IMR-90 (cell line): ENCODE results near the gene VPS33A. TPM values are rescaled to one million over a fixed set of nuclear protein-coding genes. Genes with fewer than 3 reads are reported as not detected.

ENCODE experiments used
- ATAC-seq: fragments of 200-7000 bp; cut with Tn5 transposase; 2 replicates; pipeline ENCODE4 v1.9.1; 2020; ENCODE audit warnings: low read depth, mild to moderate bottlenecking, moderate library complexity
- BruUV-seq: library from RNA; stranded (reverse); fragments of 400-500 nt; replicated peaks from 2 replicates; lab custom pipeline; 2021; lab: Mats Ljungman, UMichigan
- CTCF ChIA-PET: fragments of 300-600 bp; formaldehyde crosslinking; extraction: SDS; loops from one replicate; lab custom pipeline; 2021; ENCODE audit warnings: antibody characterized with exemption; lab: Yijun Ruan, JAX
- POLR2A ChIA-PET: fragments of 300-600 bp; sonication (Branson Sonifier 250); formaldehyde crosslinking; loops from one replicate; lab custom pipeline; 2022; ENCODE audit warnings: antibody characterized with exemption; ENCODE audit not compliant: unreplicated experiment; lab: Charles Lee
- DNase-seq: peaks from one replicate; pipeline ENCODE4 v3.0.0; 2013
- H2AFZ ChIP-seq: replicated peaks from 2 replicates; pipeline ENCODE3; 2013; ENCODE audit warnings: low read length, mild to moderate bottlenecking; ENCODE audit not compliant: poor library complexity
- H2AK5ac ChIP-seq: 2 replicates; pipeline ENCODE4 v1.6.1; 2013; ENCODE audit warnings: low read depth, low read length, inconsistent platforms
- H2AK9ac ChIP-seq: replicated peaks from 2 replicates; pipeline ENCODE3; 2013; ENCODE audit warnings: mild to moderate bottlenecking, low read depth, low read length, moderate library complexity; ENCODE audit not compliant: poor library complexity
- H2BK120ac ChIP-seq: 2 replicates; pipeline ENCODE4 v1.6.1; 2013; ENCODE audit warnings: low read depth, low read length, inconsistent platforms
- H2BK15ac ChIP-seq: 3 replicates; pipeline ENCODE4 v1.6.1; 2013; ENCODE audit warnings: low read depth, low read length, inconsistent platforms
- H2BK20ac ChIP-seq: 2 replicates; pipeline ENCODE4 v1.6.1; 2013; ENCODE audit warnings: low read depth, mild to moderate bottlenecking, inconsistent platforms, low read length, moderate library complexity
- H2BK5ac ChIP-seq: 2 replicates; pipeline ENCODE4 v1.6.1; 2013; ENCODE audit warnings: mild to moderate bottlenecking, low read depth, low read length, inconsistent platforms; ENCODE audit not compliant: poor library complexity, severe bottlenecking
- H3K14ac ChIP-seq: replicated peaks from 2 replicates; pipeline ENCODE4 v1.6.1; 2013; ENCODE audit warnings: low read depth, low read length, inconsistent platforms
- H3K18ac ChIP-seq: 2 replicates; pipeline ENCODE4 v1.6.1; 2013; ENCODE audit warnings: low read depth, low read length, control low read depth
- H3K23ac ChIP-seq: 2 replicates; pipeline ENCODE4 v1.6.1; 2013; ENCODE audit warnings: low read depth, low read length, inconsistent platforms
- H3K27ac ChIP-seq: 2 replicates; pipeline ENCODE4 v1.5.1; 2013; ENCODE audit warnings: mild to moderate bottlenecking, control low read depth, low read length; ENCODE audit not compliant: insufficient read depth
- H3K27me3 ChIP-seq: 2 replicates; pipeline ENCODE4 v1.6.1; 2013; ENCODE audit warnings: low read length; ENCODE audit not compliant: control insufficient read depth, insufficient read depth
- H3K36me3 ChIP-seq: 2 replicates; pipeline ENCODE4 v1.6.1; 2013; ENCODE audit warnings: low read length, mixed read lengths; ENCODE audit not compliant: control insufficient read depth, insufficient read depth
- H3K4ac ChIP-seq: 2 replicates; pipeline ENCODE4 v1.6.1; 2013; ENCODE audit warnings: low read depth, low read length, inconsistent platforms
- H3K4me1 ChIP-seq: 2 replicates; pipeline ENCODE4 v1.6.1; 2013; ENCODE audit warnings: low read length, mixed read lengths; ENCODE audit not compliant: control insufficient read depth, insufficient read depth
- H3K4me2 ChIP-seq: 2 replicates; pipeline ENCODE4 v1.6.1; 2013; ENCODE audit warnings: low read depth, mild to moderate bottlenecking, control low read depth, low read length, moderate library complexity
- H3K4me3 ChIP-seq: 2 replicates; pipeline ENCODE4 v1.5.1; 2013; ENCODE audit warnings: low read depth, mild to moderate bottlenecking, control low read depth, low read length, moderate library complexity; ENCODE audit not compliant: insufficient read depth
- H3K56ac ChIP-seq: 2 replicates; pipeline ENCODE4 v1.6.1; 2013; ENCODE audit warnings: low read length, inconsistent platforms; ENCODE audit not compliant: insufficient read depth; ENCODE audit errors: extremely low read depth
- H3K79me1 ChIP-seq, 2 experiments: 2 replicates each; pipeline ENCODE4 v1.6.1; 2013; ENCODE audit warnings: low read length in 2 of 2, inconsistent platforms in 1 of 2, low read depth in 1 of 2
- H3K9ac ChIP-seq: 2 replicates; pipeline ENCODE4 v1.6.1; 2013; ENCODE audit warnings: low read depth, low read length, control low read depth
- H3K9me1 ChIP-seq: 2 replicates; pipeline ENCODE4 v1.6.1; 2013; ENCODE audit warnings: low read length, inconsistent platforms; ENCODE audit not compliant: insufficient read depth
- H3K9me3 ChIP-seq: 2 replicates; pipeline ENCODE4 v1.6.1; 2013; ENCODE audit warnings: low read length; ENCODE audit not compliant: control insufficient read depth, insufficient read depth
- H4K20me1 ChIP-seq: 2 replicates; pipeline ENCODE4 v1.6.1; 2013; ENCODE audit warnings: low read length, inconsistent platforms; ENCODE audit not compliant: insufficient read depth
- H4K5ac ChIP-seq: 2 replicates; pipeline ENCODE4 v1.6.1; 2013; ENCODE audit warnings: mild to moderate bottlenecking, low read depth, low read length, control low read depth
- H4K8ac ChIP-seq, 2 experiments: 2 replicates each; pipeline ENCODE4 v1.6.1; 2013; ENCODE audit warnings: low read depth in 2 of 2, low read length in 2 of 2, control low read depth in 1 of 2, inconsistent platforms in 1 of 2
- H4K91ac ChIP-seq: 2 replicates; pipeline ENCODE4 v1.6.1; 2013; ENCODE audit warnings: low read depth, low read length, inconsistent platforms; ENCODE audit not compliant: insufficient read depth
- CHD1 ChIP-seq: IDR thresholded peaks from 2 replicates; pipeline ENCODE4 v1.6.1; 2012; ENCODE audit warnings: low read depth, low read length, improper control_type of control experiment
- POLR2A ChIP-seq: IDR thresholded peaks from 2 replicates; pipeline ENCODE4 v1.6.1; 2012; ENCODE audit warnings: mild to moderate bottlenecking, low read depth, low read length
- RCOR1 ChIP-seq: IDR thresholded peaks from 2 replicates; pipeline ENCODE4 v1.6.1; 2012; ENCODE audit warnings: mild to moderate bottlenecking, low read length, improper control_type of control experiment; ENCODE audit not compliant: insufficient replicate concordance
- WGBS, 2 experiments: methylation state at CpG; one replicate each; pipeline versions ENCODE4 v1.1.5 to v1.1.7; 2013; ENCODE audit warnings: missing lambda C conversion rate in 2 of 2; ENCODE audit not compliant: insufficient read length in 1 of 2; ENCODE audit errors: extremely low coverage in 2 of 2; 5-methylcytosine and 5-hydroxymethylcytosine counted together
- dilution Hi-C: fragments of 300-500 bp; cut with HindIII; formaldehyde crosslinking; loops from one replicate; pipeline ENCODE4 v1.14.3; 2018; ENCODE audit warnings: low sequenced_read_pairs; ENCODE audit not compliant: unreplicated experiment
- in situ Hi-C: fragments of 300-500 bp; cut with MboI; formaldehyde crosslinking; loops from 3 replicates; pipeline ENCODE4 v1.14.3; 2019; ENCODE audit warnings: low sequenced_read_pairs, inconsistent platforms, mixed read lengths
- intact Hi-C: fragments of 100-400 bp; cut with micrococcal nuclease; formaldehyde crosslinking; loops from 2 replicates; pipeline ENCODE4 v1.10.0; 2022
- polyA plus RNA-seq, 3 experiments: library from polyadenylated mRNA; depleted of rRNA; stranded (reverse); fragments of >200 nt; gene quantifications; 2 replicates each; pipeline ENCODE4 v1.2.3, GENCODE V29; 2012; ENCODE audit warnings: low replicate concordance in 1 of 3
- total RNA-seq: library from RNA; depleted of rRNA; stranded (reverse); fragments of >200 nt; gene quantifications from 2 replicates; pipeline ENCODE4 v1.2.3, GENCODE V29; 2012

VPS33A gene
- total and polyA plus RNA-seq, 2 of the 4 experiments (the other 2 are of a cell fraction) = 14.0 to 20.3 TPM

DNA sequence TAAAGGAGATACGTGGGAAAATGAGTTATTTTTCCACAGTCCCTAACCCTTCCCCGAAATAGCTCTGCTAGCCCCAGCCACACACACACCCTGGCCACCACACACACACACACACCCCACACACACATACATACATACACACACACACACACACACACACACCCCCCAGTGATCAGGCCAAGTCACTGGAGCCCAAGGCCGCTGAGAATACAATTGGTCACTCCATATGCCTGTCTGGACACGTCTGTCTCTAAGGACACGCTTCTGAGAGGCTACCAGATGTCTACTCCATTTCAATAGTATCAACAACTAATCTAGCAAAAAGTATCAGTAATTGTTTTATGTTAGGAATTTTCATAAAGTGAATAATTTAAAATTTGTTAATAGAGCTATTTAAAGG, 27.4 kb downstream of the VPS33A start:
- BruUV-seq = no TSS peak
- no peaks in the 10 kb centered on the region for H3K9me3 ChIP-seq
- H2BK15ac ChIP-seq = no peak overlapping the region
- POLR2A ChIA-PET = interaction anchor here (0.6 kb wide), 1 partner anchor 30 kb away, joined by 10 read pairs; no protein-coding TSS in a partner anchor
- no peak for DNase-seq
- peaks cover 18% of the 10 kb centered on the region for H3K36me3 ChIP-seq
- H2BK5ac ChIP-seq = no peak overlapping the region
- no peak overlapping the region for H2BK120ac ChIP-seq
- no peaks in the 10 kb centered on the region for H4K20me1 ChIP-seq
- no peak overlapping the region for H3K4me2 ChIP-seq
- CTCF ChIA-PET = no interaction called here
- H3K4me3 ChIP-seq = no peak overlapping the region
- H4K8ac ChIP-seq = no peak overlapping the region
- H3K79me1 ChIP-seq = no peaks in the 10 kb centered on the region
- no peak for ATAC-seq
- no peak overlapping the region for H4K91ac ChIP-seq
- no peak overlapping the region for H3K27ac ChIP-seq
- dilution Hi-C loops = no loop called here
- no peak overlapping the region for H3K18ac ChIP-seq
- 80% methylated on average over 1 of the region's 5 CpGs; no CpG with 5 or more reads in 1 of the 2 experiments for WGBS, 2 experiments
- H3K4me1 ChIP-seq = no peaks in the 10 kb centered on the region
- no peaks in the 10 kb centered on the region for H3K27me3 ChIP-seq
- TF ChIP-seq CHD1 = no peak
- TF ChIP-seq POLR2A = no peak
- no peak for TF ChIP-seq RCOR1
- H3K14ac ChIP-seq = no peak overlapping the region
- H2AFZ ChIP-seq = no peak overlapping the region
- no peak overlapping the region for H2AK5ac ChIP-seq
- no peak overlapping the region for H3K9ac ChIP-seq
- no peak overlapping the region for H3K23ac ChIP-seq
- H2AK9ac ChIP-seq = no peak overlapping the region
- 0 out of 2 replicates have a peak, but pooled peaks cover 4% of the 10 kb centered on the region for H3K9me1 ChIP-seq
- no peak overlapping the region for H3K56ac ChIP-seq
- no peak overlapping the region for H4K5ac ChIP-seq
- H2BK20ac ChIP-seq = no peak overlapping the region
- H3K4ac ChIP-seq = no peak overlapping the region
- intact Hi-C loops = no loop called here
- in situ Hi-C loops = no loop called here
